Stimulated activated CD8-positive, alpha-beta memory T cell treated with anti-CD3 and anti-CD28 coated beads, Interleukin-15, amount 100 ng/mL, for 1 hour (primary cell): ENCODE results near the gene FREM2.

ENCODE experiments used
- DNase-seq: peaks from one replicate; pipeline ENCODE4 v3.0.0-alpha.2; 2020; ENCODE audit warnings: low read depth

The FREM2 gene, protein sequence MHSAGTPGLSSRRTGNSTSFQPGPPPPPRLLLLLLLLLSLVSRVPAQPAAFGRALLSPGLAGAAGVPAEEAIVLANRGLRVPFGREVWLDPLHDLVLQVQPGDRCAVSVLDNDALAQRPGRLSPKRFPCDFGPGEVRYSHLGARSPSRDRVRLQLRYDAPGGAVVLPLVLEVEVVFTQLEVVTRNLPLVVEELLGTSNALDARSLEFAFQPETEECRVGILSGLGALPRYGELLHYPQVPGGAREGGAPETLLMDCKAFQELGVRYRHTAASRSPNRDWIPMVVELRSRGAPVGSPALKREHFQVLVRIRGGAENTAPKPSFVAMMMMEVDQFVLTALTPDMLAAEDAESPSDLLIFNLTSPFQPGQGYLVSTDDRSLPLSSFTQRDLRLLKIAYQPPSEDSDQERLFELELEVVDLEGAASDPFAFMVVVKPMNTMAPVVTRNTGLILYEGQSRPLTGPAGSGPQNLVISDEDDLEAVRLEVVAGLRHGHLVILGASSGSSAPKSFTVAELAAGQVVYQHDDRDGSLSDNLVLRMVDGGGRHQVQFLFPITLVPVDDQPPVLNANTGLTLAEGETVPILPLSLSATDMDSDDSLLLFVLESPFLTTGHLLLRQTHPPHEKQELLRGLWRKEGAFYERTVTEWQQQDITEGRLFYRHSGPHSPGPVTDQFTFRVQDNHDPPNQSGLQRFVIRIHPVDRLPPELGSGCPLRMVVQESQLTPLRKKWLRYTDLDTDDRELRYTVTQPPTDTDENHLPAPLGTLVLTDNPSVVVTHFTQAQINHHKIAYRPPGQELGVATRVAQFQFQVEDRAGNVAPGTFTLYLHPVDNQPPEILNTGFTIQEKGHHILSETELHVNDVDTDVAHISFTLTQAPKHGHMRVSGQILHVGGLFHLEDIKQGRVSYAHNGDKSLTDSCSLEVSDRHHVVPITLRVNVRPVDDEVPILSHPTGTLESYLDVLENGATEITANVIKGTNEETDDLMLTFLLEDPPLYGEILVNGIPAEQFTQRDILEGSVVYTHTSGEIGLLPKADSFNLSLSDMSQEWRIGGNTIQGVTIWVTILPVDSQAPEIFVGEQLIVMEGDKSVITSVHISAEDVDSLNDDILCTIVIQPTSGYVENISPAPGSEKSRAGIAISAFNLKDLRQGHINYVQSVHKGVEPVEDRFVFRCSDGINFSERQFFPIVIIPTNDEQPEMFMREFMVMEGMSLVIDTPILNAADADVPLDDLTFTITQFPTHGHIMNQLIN (N-terminal part only)

DNA sequence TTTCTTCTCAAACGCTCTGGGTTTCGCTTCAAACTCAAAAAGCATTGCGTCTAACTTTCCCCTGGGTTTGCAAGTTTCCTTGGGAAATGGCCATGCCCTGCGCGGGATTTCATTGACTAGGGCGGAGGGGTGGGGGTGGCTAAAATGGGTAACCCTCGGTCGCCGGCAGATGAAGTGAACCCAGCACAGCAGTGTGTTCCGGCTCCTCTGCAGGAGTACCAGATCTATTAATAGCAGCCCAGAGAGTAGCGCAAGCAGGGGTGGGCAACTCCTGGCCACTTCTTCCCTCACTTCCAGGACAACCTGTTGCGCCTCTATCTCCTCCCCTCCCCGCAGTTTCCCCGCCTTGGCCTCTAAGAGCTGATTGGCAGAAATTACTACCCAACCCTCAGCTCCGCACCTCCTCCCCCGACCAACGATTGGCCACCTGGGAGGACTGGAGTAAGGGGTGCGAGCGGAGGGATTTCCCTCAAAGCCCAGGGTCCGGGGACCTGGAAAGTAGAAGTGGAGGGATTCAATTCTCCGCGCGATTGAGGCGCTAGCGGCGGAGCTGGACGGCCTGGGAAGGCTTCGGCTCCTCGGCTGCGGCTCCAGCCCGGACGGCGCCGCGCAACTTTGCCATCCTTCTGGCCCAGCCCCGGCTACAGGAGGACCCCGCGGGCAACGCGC lies at the start of gene FREM2:
TSS of gene FREM2 (plus strand) at position 501 of the 669 bp plus-strand sequence. CDS start 268 bp downstream, outside the sequence.
- DNase-seq = no peak

DNA sequence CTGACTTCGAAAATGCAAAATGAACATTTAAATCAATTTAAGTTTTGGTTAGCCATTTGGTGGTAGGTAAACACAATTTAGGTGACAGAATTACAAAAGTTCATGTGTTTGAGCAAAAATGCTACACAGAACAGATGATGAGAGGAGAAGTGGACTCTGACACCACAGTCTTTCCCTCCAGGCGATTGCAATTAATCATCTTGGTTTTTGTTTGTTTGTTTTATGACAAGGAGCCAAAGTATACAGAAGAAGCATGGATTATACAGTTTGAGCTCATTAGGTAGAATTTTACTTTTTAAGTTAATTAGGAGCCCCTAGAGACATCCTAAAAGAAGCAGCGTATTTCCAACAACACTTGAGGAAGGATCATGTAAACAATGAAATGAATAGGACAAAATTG lies 49.3 kb upstream of the FREM2 start:
- DNase-seq = no peak

- no peak for DNase-seq
Observed at GRCh38 chr13:38641164-38641948, 45.5 kb upstream of the FREM2 start.

DNA sequence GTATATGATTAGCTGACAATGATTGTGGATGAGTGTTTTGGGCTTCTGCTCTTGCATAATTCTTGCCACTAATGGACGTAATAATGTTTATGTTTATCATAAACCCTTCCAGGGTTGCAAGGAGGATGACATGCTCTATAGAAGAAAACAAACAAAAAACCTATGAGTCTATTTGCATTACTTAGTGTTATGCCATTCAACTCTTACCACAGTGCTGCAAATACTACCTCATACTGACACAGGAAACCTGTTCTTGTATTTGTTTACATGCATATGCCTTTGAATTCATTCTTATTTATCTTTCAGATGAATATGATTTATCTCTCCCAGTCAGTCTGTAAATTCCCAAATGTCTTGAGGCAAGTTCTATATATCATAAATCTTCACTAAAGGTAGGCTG lies 39.6 kb upstream of the FREM2 start:
- DNase-seq = no peak

DNA sequence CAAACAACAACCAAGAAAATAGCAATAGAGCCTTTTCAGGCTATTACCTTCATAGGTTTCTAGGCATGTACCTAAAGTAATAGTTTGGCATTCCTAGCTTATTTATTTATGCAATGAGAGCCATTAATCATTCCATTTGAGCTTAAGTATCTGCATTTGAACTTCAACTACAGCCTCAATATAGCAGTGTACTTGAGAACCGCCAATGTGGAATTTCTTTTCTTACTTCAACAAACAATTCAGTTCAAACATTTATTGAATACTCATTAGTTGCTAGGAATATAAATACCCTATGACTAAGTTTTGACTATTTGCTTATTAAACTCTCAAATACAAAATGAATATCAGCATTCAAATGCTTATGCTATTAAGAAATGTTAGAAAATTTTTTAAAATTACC lies 38.0 kb upstream of the FREM2 start:
- DNase-seq = no peak

GRCh38 chr13:38656699-38657098 lies 30.2 kb upstream of the FREM2 start:
- DNase-seq = no peak

DNA sequence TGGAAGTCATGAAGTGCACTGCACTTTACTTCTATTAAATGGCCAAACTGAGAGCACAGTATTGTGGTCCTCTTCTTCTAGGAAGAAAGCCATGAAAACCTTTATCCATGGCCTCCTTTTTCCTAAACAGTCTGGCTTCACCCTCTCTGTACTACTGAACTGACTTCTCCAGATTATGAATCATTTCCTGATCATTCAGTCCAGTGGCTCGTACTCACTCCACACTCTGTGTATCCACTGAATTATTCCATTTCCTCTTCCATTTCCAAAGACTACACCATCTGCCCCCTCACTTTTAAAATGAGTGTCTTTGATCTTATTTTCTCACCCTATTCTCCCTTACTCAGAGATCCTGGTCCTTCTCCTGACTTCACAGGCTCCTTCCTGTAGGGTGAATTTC lies 29.7 kb upstream of the FREM2 start:
- DNase-seq = no peak

GRCh38 chr13:38658906-38659305 lies 28.0 kb upstream of the FREM2 start:
- no peak for DNase-seq

DNA sequence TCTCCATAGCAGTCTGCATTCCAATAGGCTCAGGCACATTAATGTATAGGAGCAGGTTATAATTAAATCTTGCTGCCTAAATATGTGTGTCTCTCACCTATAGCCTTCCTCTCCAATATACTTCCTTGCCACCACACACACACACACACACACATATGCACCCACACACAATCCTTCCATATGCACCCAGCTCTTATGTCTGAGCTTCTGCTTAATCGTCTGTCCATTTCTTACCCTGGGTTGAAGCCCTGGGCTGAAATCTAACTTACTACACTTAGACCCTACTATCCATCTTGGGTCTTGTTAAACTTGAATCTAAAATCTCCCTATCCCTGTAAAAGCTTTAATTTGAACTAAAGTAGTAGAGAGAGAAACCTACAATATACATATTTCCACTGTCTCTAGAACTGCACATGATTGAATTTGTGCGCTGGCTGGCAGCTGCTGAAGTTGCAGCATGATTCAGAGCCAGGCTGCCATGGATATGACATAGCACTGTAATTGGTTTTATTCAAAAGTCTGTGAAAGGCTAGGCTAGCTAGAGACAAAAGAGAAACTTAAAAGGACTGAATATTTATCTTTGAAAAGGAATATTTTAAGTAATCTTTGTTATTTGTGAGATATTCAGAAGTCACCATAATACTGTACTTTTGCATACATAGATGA lies 25.7 kb upstream of the FREM2 start:
- no peak for DNase-seq

DNA sequence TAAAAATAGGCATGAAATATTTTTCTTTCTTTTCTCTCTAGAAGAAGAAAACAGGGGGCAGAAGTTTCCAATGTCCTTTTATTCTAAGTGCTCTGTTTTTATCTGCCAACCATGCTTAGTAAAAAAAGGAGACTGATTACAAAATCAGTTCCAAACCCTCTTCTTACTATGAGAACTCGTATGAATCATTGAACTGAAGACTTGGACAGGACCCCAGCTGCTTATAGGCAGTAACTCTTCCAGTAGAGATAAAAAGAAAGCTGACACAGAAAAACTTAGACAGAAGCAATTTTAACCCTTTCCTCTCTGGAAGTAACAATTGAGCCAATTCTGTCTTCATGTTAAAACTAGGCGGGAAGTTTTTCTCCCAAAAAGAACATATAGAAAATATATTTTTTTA lies 24.5 kb upstream of the FREM2 start:
- DNase-seq = no peak

DNA sequence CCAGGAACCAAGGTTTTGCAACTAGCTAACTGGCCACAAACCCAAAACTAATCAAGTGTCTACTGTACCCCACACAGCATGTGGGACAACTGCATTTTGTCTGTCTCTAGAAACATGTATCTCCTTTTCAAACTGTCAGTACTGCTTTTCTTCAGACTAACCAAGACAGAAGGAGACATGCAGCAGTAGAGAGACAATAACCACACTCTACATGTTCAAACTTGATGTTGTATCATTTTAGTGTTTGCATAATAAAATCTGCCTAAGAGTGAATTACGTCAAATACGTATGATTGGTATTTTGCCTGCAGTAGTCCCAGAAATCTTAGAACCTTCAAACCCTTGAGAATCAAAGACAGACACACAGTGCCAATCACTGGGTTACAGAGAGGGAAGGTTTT lies 22.0 kb upstream of the FREM2 start:
- no peak for DNase-seq

DNA sequence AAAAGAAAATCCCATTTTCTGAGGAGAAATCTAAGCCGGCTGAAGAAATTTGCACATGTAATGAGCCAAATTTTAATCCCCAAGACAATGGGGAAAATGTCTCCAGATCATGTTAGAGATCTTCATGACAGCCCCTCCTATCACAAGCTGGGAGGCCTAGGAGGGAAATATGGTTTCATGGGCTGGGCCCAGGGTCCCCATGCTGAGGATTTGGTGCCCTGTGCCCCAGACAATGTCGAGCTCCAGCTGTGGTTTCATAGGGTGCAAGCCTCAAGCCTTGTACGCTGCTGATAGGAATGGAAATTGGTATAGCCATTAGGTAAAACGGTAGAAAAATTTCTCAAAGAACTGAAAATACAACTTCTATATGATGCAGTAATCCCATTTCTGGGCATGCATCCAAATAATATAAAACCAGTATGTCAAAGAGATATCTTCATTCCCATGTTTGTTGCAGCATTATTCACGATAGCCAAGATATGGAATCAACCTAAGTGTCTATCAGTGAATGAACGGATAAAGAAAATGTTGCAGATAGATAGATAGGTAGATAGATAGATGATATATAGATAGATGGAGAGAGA lies 19.3 kb upstream of the FREM2 start:
- no peak for DNase-seq

GRCh38 chr13:38669234-38669964 lies 17.5 kb upstream of the FREM2 start:
- no peak for DNase-seq

- no peak for DNase-seq
Observed at GRCh38 chr13:38670627-38671026, 16.2 kb upstream of the FREM2 start.

- DNase-seq = no peak
Observed at GRCh38 chr13:38671980-38672379, 14.9 kb upstream of the FREM2 start.

- no peak for DNase-seq
Observed at GRCh38 chr13:38674208-38674607, 12.7 kb upstream of the FREM2 start.

- DNase-seq = no peak
Observed at GRCh38 chr13:38680912-38681311, 6.0 kb upstream of the FREM2 start.

GRCh38 chr13:38684714-38685113 lies 2.2 kb upstream of the FREM2 start:
- no peak for DNase-seq

DNA sequence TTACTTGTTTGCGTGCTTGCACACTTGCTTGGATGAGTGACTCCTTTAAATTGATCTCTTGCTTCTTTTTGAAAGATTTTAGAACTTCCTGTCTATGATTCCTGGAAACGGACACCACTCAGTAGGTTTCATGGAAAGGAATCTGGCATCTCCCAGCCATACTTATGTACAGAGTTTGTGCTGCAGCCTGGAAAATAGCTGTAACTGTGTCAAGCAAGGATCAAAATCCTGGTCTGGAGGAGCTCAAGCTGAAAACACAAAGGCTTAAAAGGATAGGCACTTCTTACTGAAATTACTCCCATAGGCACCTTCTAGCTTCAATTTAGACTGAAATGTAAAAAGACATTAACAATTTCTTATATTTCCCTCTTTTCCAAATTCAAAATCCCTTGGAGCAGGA lies 1.4 kb upstream of the FREM2 start:
- no peak for DNase-seq
